Breast epithelium (tissue), 3 donors: ENCODE results near the gene MDN1.

ENCODE experiments used
- POLR2A ChIP-seq: fragments of 450-650 bp; IDR thresholded peaks from one replicate; pipeline ENCODE4 v1.6.1; 2016; ENCODE audit warnings: antibody characterized with exemption, mild to moderate bottlenecking, moderate library complexity
- POLR2AphosphoS5 ChIP-seq, 3 donors: sonication (generic); formaldehyde crosslinking; IDR thresholded peaks; one replicate each; pipeline ENCODE4 v1.6.1; 2017; ENCODE audit warnings: antibody characterized with exemption in 3 of 3
- TF ChIP-seq, protein P1 (sequence below), 3 donors: fragments of 450-650 bp; IDR thresholded peaks; one replicate each; pipeline ENCODE4 v1.5.1; 2016 to 2017; ENCODE audit warnings: antibody characterized with exemption in 3 of 3, mild to moderate bottlenecking in 3 of 3, moderate library complexity in 3 of 3

DNA sequence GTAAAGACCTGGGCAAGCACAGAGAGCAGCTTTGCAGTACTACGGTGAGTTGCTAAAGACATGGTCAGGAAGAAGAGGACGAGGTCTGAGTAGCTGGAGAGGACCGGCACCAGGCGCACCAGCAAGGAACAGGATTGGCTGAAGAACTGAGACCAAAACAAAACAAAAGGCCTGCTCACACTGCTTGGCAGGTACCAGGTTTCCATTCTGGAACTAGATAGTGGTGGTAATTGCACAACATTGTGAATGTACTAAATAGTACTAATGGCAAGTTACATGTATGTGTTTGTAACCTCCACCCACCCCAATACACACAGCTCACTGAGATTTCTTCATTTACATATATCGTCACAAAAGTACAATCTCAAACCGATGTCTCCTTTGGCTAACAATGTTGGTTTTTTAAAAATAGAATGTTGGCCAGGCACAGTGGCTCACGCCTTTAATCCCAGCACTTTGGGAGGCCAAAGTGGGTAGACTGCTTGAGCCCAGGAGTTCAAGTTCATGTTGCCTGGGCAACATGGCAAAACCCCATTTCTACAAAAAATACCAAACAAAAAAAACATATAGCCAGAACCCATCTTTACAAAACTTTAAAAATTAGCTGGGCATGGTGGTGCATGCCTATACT is 148.5 kb downstream of the MDN1 start:
- TF ChIP-seq POLR2AphosphoS5 (IDR thresholded peaks at IDR 0.05) (no peak), POLR2A (no peak)
- TF ChIP-seq, protein P1, sequence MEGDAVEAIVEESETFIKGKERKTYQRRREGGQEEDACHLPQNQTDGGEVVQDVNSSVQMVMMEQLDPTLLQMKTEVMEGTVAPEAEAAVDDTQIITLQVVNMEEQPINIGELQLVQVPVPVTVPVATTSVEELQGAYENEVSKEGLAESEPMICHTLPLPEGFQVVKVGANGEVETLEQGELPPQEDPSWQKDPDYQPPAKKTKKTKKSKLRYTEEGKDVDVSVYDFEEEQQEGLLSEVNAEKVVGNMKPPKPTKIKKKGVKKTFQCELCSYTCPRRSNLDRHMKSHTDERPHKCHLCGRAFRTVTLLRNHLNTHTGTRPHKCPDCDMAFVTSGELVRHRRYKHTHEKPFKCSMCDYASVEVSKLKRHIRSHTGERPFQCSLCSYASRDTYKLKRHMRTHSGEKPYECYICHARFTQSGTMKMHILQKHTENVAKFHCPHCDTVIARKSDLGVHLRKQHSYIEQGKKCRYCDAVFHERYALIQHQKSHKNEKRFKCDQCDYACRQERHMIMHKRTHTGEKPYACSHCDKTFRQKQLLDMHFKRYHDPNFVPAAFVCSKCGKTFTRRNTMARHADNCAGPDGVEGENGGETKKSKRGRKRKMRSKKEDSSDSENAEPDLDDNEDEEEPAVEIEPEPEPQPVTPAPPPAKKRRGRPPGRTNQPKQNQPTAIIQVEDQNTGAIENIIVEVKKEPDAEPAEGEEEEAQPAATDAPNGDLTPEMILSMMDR (IDR thresholded peaks at IDR 0.05): no peak
